Epithelial cell of proximal tubule (primary cell): ENCODE results near the gene PTPRD. TPM values are rescaled to one million over a fixed set of nuclear protein-coding genes. Genes with fewer than 3 reads are reported as not detected.
"Not testable (repeated sequence)": the region's sequence is repeated elsewhere in the genome, so short reads cannot be mapped to it uniquely, and the experiment has no call there.

ENCODE experiments used
- DNase-seq: peaks from one replicate; pipeline ENCODE4 v3.0.0-alpha.2; 2011; ENCODE audit warnings: low read depth
- H3K4me3 ChIP-seq: 2 replicates; pipeline ENCODE4 v1.5.1; 2011; ENCODE audit warnings: low read depth, mild to moderate bottlenecking, low read length
- total RNA-seq: library from RNA; depleted of rRNA; stranded (reverse); fragments of >200 nt; gene quantifications from 2 replicates; pipeline ENCODE4 v1.2.3, GENCODE V29; 2015
- TF ChIP-seq, protein P1 (sequence below): conservative IDR thresholded peaks from 2 replicates; pipeline ENCODE4 v1.5.1; 2012; ENCODE audit warnings: low read depth, mild to moderate bottlenecking, low read length

PTPRD gene
- total RNA-seq, 1 donor from 2014 or later: 3.2 TPM

DNA sequence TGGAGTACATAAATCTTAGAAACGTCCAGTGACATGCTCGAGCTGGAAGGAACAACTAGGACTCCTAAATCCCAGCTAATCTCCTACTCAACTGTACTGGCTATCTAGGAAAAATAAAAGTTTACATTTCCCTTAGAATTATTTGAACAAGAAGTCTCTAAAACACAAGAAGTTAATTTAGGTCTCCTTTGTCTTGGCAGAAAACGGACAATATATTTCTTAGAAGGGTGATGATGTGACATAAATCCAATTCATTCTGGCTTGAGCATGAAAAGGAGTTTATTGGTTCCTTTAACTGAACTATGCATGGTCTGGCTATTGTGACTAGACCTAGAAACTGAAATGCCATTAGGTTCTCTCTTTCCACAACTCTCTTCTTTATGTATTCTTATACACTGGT is 1571.0 kb downstream of the PTPRD start:
- TF ChIP-seq, protein P1, sequence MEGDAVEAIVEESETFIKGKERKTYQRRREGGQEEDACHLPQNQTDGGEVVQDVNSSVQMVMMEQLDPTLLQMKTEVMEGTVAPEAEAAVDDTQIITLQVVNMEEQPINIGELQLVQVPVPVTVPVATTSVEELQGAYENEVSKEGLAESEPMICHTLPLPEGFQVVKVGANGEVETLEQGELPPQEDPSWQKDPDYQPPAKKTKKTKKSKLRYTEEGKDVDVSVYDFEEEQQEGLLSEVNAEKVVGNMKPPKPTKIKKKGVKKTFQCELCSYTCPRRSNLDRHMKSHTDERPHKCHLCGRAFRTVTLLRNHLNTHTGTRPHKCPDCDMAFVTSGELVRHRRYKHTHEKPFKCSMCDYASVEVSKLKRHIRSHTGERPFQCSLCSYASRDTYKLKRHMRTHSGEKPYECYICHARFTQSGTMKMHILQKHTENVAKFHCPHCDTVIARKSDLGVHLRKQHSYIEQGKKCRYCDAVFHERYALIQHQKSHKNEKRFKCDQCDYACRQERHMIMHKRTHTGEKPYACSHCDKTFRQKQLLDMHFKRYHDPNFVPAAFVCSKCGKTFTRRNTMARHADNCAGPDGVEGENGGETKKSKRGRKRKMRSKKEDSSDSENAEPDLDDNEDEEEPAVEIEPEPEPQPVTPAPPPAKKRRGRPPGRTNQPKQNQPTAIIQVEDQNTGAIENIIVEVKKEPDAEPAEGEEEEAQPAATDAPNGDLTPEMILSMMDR: no peak
- DNase-seq: no peak
- H3K4me3 ChIP-seq: no peak overlapping the region

DNA sequence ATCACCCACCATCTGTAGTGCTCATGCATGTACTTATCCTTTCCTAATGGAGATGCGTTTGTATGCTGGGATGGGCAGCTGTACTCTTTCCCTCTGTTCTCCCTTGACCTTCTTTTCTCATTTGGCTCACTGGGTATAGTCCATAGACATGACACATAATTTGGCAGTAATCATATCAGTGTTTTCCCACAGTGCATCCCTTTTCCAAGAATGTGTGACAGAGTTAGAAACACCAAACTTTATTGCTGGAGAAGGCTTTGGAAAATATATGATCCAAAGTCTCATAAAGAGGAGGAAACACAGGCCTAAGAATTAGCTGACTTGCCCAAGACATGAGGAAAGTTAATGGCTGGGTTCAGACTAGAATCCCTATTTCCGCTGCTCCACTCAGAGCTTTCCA is 1579.8 kb downstream of the PTPRD start:
- DNase-seq: no peak
- no peak overlapping the region for H3K4me3 ChIP-seq

DNA sequence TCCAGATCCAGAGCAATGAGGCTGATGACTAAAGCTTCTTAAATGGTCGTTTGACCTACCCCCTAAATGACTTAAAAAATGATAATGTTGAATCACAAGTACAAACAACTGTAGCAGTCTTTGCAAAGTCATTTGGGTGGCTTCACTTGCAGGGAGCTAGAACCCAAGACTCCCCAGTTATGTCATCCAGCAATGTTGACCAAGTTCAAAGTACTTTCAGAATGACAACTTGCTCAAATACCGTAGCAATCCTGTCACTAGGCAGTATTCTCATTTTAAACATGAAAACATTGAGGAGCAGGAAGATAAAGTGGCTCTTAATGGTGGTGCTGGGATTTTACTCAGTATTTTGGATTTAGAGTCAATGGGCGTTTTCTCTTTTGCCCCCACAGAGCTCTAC is 1596.2 kb downstream of the PTPRD start:
- no peak for DNase-seq
- H3K4me3 ChIP-seq: no peak overlapping the region
- TF ChIP-seq, protein P1: no peak

More for the DNA sequence above, 1579.8 kb downstream of the PTPRD start:
- TF ChIP-seq, protein P1: no peak

DNA sequence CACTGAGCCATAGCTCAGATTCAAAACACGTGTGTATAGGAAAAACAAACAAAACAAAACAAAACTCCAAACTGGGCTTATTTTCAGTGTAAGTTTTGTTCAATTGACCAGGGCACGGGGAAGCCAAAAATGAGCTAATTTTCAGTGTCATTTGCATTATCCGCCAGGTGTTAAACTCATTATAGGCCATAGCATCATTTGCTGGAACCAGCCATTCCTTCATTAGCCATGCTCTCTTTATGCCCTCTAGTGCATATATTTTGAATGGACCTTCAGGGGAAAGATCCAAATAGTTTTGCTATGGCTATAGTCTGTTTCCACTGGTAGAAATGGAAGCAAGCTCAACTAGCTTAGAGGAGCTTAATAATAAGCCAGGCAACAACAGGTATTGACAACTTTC is 1608.0 kb downstream of the PTPRD start:
- TF ChIP-seq, protein P1: peak; percentile 25
- no peak for DNase-seq
- H3K4me3 ChIP-seq: no peak overlapping the region

DNA sequence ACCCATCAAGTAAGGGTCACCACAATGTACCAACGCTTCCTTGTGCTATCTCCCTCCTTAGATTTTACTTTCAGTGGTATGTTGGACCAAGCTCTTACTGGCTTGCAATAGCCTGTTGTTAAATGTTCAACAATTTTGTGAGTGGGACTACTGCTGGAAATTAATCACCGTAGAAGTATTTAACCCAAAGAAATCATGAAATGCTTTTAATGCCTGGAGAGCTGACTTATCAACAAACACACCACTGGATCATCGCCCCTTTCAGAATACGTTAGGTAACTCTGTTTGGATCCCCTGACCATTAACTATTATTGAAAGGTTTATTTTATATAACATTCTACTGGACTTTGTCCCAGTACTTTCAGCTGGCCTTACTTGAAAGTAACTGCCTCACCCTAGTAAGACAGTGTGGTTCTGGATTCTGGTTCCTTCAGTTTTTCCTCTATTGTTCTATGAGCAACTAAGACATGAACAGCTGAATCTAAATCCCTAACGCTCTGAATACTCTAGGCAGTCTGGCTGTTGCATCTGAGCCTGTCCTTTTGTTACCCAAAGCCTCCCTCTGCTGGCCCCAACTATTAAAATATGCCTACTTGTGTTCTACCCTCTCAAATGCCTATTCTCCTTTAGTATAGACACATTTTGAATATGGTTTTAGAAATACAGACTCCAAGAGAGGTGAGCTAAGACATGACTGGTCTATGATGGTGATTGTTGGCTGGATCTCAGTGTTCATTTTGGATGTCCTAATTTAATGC is 1609.8 kb downstream of the PTPRD start:
- no peak overlapping the region for H3K4me3 ChIP-seq
- DNase-seq: peak; percentile 7

DNA sequence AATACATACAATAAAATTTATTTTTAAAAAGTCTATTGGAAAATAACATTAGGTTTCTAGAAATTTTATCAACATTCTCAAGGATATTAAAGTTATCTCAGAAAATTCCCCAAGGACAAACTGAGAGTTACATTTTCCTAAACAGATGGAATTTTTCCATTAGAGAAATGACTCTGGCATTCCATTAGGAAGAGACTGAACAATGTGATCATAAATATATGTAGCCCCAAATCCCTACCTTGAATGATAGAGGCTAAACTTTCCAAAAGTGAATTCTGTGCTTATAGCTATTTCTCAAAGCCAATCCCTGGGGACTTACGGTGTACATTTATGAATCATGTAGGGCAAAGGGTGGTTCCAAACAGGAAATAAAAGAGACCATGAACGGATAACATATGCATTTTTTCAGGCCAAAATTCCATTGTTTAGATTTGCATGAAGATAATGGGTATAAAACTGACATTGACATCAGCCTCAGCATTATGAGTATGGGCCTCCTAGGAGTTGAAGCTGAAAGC is 1632.2 kb downstream of the PTPRD start:
- DNase-seq: no peak
- no peak overlapping the region for H3K4me3 ChIP-seq
- TF ChIP-seq, protein P1: no peak

More for the DNA sequence above, 1609.8 kb downstream of the PTPRD start:
- TF ChIP-seq, protein P1: peak; percentile 63

DNA sequence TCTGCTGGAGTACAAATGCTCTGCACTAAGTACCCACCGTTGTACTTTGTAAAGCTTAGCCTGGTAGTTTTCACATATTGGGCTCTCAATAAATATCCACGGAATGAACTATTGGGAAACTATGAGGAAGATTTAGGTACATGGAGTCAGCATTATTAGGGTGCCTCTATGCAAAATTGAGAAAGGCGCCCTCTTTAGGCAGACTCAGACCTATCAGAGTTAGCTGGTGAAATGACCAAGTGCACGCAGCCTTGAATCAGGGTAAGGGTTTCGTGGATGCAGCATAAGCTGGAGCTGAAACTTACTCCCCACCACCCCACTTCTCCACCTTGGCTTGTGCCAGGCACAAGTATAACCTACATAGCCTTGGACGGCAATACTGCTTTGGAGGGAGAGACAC is 1634.5 kb downstream of the PTPRD start:
- no peak overlapping the region for H3K4me3 ChIP-seq
- TF ChIP-seq, protein P1: peak; percentile 21
- no peak for DNase-seq

DNA sequence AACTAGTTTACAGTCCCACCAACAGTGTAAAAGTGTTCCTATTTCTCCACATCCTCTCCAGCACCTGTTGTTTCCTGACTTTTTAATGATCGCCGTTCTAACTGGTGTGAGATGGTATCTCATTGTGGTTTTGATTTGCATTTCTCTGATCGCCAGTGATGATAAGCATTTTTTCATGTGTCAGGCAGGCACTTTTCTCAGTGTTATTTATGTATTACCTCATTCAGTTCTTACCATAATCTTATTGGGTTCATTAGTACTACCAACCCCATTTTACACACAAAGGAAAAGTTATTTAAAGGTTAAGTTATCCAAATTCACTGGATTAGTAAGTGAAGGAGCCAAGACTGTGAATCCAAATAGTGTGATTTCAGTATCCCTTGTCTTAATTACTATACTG is 1644.5 kb downstream of the PTPRD start:
- not testable (repeated sequence) for H3K4me3 ChIP-seq, DNase-seq
